CD4-positive, alpha-beta T cell treated with Interleukin-15 for 1 hour (primary cell): Measurements from ENCODE around the gene FAAH2.
"Not testable (repeated sequence)": the region's sequence is repeated elsewhere in the genome, so short reads cannot be mapped to it uniquely, and the experiment has no call there.

Experiments
- DNase-seq: peaks from one replicate; pipeline ENCODE4 v3.0.0-alpha.2; 2020

FAAH2 gene

GRCh38 chrX:57286507-57287251 lies at the start of gene FAAH2:
Gene FAAH2, plus strand, starts transcription at chrX:57286706. Its CDS starts 120 bp downstream, at chrX:57286826.
- peak; percentile 77 for DNase-seq

- no peak for DNase-seq
Measured at GRCh38 chrX:57241967-57242366, 44.5 kb upstream of the FAAH2 start.

GRCh38 chrX:57251965-57252364 lies 34.5 kb upstream of the FAAH2 start:
- DNase-seq = no peak

GRCh38 chrX:57265126-57265525 lies 21.4 kb upstream of the FAAH2 start:
- no peak for DNase-seq

GRCh38 chrX:57266275-57266674 lies 20.2 kb upstream of the FAAH2 start:
- no peak for DNase-seq

GRCh38 chrX:57266871-57267270 lies 19.6 kb upstream of the FAAH2 start:
- no peak for DNase-seq

GRCh38 chrX:57267308-57267707 lies 19.2 kb upstream of the FAAH2 start:
- DNase-seq = no peak

GRCh38 chrX:57270980-57271379 lies 15.5 kb upstream of the FAAH2 start:
- DNase-seq = no peak

- no peak for DNase-seq
Measured at GRCh38 chrX:57282568-57282967, 3.9 kb upstream of the FAAH2 start.

- no peak for DNase-seq
Measured at GRCh38 chrX:57285001-57285400, 1.5 kb upstream of the FAAH2 start.

- no peak for DNase-seq
Measured at GRCh38 chrX:57289089-57289488, 2.6 kb downstream of the FAAH2 start.

GRCh38 chrX:57294961-57295360 lies 8.5 kb downstream of the FAAH2 start:
- DNase-seq = no peak

- DNase-seq = not testable (repeated sequence)
Measured at GRCh38 chrX:57295679-57296078, 9.2 kb downstream of the FAAH2 start.

GRCh38 chrX:57313583-57314215 lies 27.2 kb downstream of the FAAH2 start:
- DNase-seq = no peak

GRCh38 chrX:57329008-57329407 lies 42.5 kb downstream of the FAAH2 start:
- DNase-seq = no peak

- not testable (repeated sequence) for DNase-seq
Measured at GRCh38 chrX:57335790-57336189, 49.3 kb downstream of the FAAH2 start.

- DNase-seq = no peak
Measured at GRCh38 chrX:57353472-57354132, 67.1 kb downstream of the FAAH2 start.

GRCh38 chrX:57364145-57364544 lies 77.6 kb downstream of the FAAH2 start:
- no peak for DNase-seq

GRCh38 chrX:57366430-57366829 lies 79.9 kb downstream of the FAAH2 start:
- no peak for DNase-seq

- no peak for DNase-seq
Measured at GRCh38 chrX:57367649-57368048, 81.1 kb downstream of the FAAH2 start.

GRCh38 chrX:57368158-57368557 lies 81.7 kb downstream of the FAAH2 start:
- DNase-seq = no peak

- no peak for DNase-seq
Measured at GRCh38 chrX:57379296-57379695, 92.8 kb downstream of the FAAH2 start.

GRCh38 chrX:57380026-57380796 lies 93.7 kb downstream of the FAAH2 start:
- DNase-seq = no peak
